HepG2 (cell line): ENCODE results near the gene FAT1. TPM values are rescaled to one million over a fixed set of nuclear protein-coding genes. Genes with fewer than 3 reads are reported as not detected.

Experiments used
- ATF7 ChIP-seq, 2 experiments: fragments of 450-650 bp in 1 of 2; sonication (generic) in 1 of 2; formaldehyde crosslinking in 1 of 2; IDR thresholded peaks; 2 replicates each; pipeline versions ENCODE4 v1.4.0 to v1.6.1; 2016 to 2020; ENCODE audit warnings: antibody characterized with exemption in 1 of 2, mild to moderate bottlenecking in 1 of 2, missing genetic modification reagents in 1 of 2
- FIP1L1 ChIP-seq: fragments of 200-400 bp; formaldehyde crosslinking; IDR thresholded peaks from 2 replicates; pipeline ENCODE4 v1.6.1; 2018; ENCODE audit warnings: low read depth, mild to moderate bottlenecking, low read length, moderate library complexity, borderline replicate concordance; ENCODE audit not compliant: insufficient read depth
- FOXA3 ChIP-seq: IDR thresholded peaks from 2 replicates; pipeline ENCODE4 v1.6.1; 2016; ENCODE audit warnings: missing genetic modification reagents, missing compliant biosample characterization
- FOXC1 ChIP-seq: sonication (generic); formaldehyde crosslinking; IDR thresholded peaks from 2 replicates; pipeline ENCODE4 v1.8.0; 2022; ENCODE audit warnings: mild to moderate bottlenecking, missing genetic modification reagents, borderline replicate concordance
- FOXK1 ChIP-seq: sonication (generic); formaldehyde crosslinking; IDR thresholded peaks from 2 replicates; pipeline ENCODE4 v1.4.0; 2020; ENCODE audit warnings: low read depth, missing genetic modification reagents, borderline replicate concordance
- GPN1 ChIP-seq: sonication (generic); formaldehyde crosslinking; IDR thresholded peaks from 2 replicates; pipeline ENCODE4 v1.5.1; 2020; ENCODE audit warnings: missing genetic modification reagents, borderline replicate concordance
- MXD4 ChIP-seq: IDR thresholded peaks from 2 replicates; pipeline ENCODE4 v1.6.1; 2016; ENCODE audit warnings: mild to moderate bottlenecking, missing biosample characterization, missing genetic modification reagents
- NR2F1 ChIP-seq, 2 experiments: fragments of 450-650 bp in 1 of 2; formaldehyde crosslinking in 1 of 2; IDR thresholded peaks; 2 replicates each; pipeline versions ENCODE4 v1.5.0 to v1.6.1; 2016 to 2020; ENCODE audit warnings: mild to moderate bottlenecking in 1 of 2, missing compliant biosample characterization in 1 of 2, missing genetic modification reagents in 1 of 2, moderate library complexity in 1 of 2
- PAWR ChIP-seq: sonication (generic); formaldehyde crosslinking; IDR thresholded peaks from 2 replicates; pipeline ENCODE4 v1.4.0; 2020; ENCODE audit warnings: missing genetic modification reagents, mild to moderate bottlenecking, borderline replicate concordance
- TFAP4 ChIP-seq: sonication (generic); IDR thresholded peaks from 2 replicates; pipeline ENCODE4 v1.6.1; 2016; ENCODE audit warnings: low read depth, borderline replicate concordance
- U2AF1 ChIP-seq: fragments of 200-400 bp; formaldehyde crosslinking; optimal IDR thresholded peaks from 2 replicates; pipeline ENCODE3; 2017; ENCODE audit warnings: mild to moderate bottlenecking, low read depth, low read length
- ZBTB8A ChIP-seq: sonication (generic); formaldehyde crosslinking; IDR thresholded peaks from 2 replicates; pipeline ENCODE4 v1.4.0; 2020; ENCODE audit warnings: mild to moderate bottlenecking, low read depth, missing genetic modification reagents, borderline replicate concordance
- ZIK1 ChIP-seq: sonication (generic); formaldehyde crosslinking; IDR thresholded peaks from 2 replicates; pipeline ENCODE4 v1.5.0; 2020; ENCODE audit warnings: mild to moderate bottlenecking, low read depth, missing genetic modification reagents, borderline replicate concordance
- ZNF160 ChIP-seq: sonication (generic); formaldehyde crosslinking; IDR thresholded peaks from 2 replicates; pipeline ENCODE4 v1.8.0; 2022; ENCODE audit warnings: mild to moderate bottlenecking, inconsistent platforms, missing genetic modification reagents
- ZNF17 ChIP-seq: sonication (generic); formaldehyde crosslinking; IDR thresholded peaks from 2 replicates; pipeline ENCODE4 v1.5.0; 2020; ENCODE audit warnings: mild to moderate bottlenecking, missing genetic modification reagents
- ZNF256 ChIP-seq: sonication (generic); formaldehyde crosslinking; conservative IDR thresholded peaks from 2 replicates; pipeline ENCODE4 v1.4.0; 2020; ENCODE audit warnings: missing genetic modification reagents
- ZNF431 ChIP-seq: sonication (generic); formaldehyde crosslinking; IDR thresholded peaks from 2 replicates; pipeline ENCODE4 v1.9.0; 2022; ENCODE audit warnings: missing genetic modification reagents, low read depth, mild to moderate bottlenecking, borderline replicate concordance
- ZNF768 ChIP-seq: sonication (generic); formaldehyde crosslinking; IDR thresholded peaks from 2 replicates; pipeline ENCODE4 v1.4.0; 2020; ENCODE audit warnings: missing genetic modification reagents
- ZSCAN12 ChIP-seq: sonication (generic); formaldehyde crosslinking; IDR thresholded peaks from 2 replicates; pipeline ENCODE4 v1.9.0; 2021; ENCODE audit warnings: mild to moderate bottlenecking, missing genetic modification reagents
- polyA plus RNA-seq, 8 experiments: library from polyadenylated mRNA; depleted of rRNA in 3 of 8; stranded (reverse) in 7 of 8; unstranded in 1 of 8; fragments of >200 nt; fragmentation: Illumina TruSeq in 4 of 8; extraction: Trizol in 4 of 8; gene quantifications; 2 replicates each; pipeline versions ENCODE4 v1.2.1 to v1.2.3, GENCODE V29; 2011 to 2016; ENCODE audit warnings: low read depth in 4 of 8, missing spikeins in 1 of 8, mixed read lengths in 1 of 8; ENCODE audit not compliant: insufficient read depth in 1 of 8
- total RNA-seq, 5 experiments: library from RNA; depleted of rRNA; stranded (reverse); fragments of >200 nt; fragmentation: Illumina TruSeq; extraction: Trizol; gene quantifications; 2 replicates each; pipeline ENCODE4 v1.2.3, GENCODE V29; 2016; ENCODE audit warnings: low read depth in 1 of 5
- TF ChIP-seq, protein P1 (sequence below): sonication (generic); formaldehyde crosslinking; IDR thresholded peaks from 2 replicates; pipeline ENCODE4 v1.4.0; 2020; ENCODE audit warnings: missing genetic modification reagents, low read depth, mild to moderate bottlenecking, borderline replicate concordance
- TF ChIP-seq, protein P2 (sequence below): sonication (generic); formaldehyde crosslinking; IDR thresholded peaks from 2 replicates; pipeline ENCODE4 v1.4.0; 2020; ENCODE audit warnings: mild to moderate bottlenecking, missing genetic modification reagents
- TF ChIP-seq, protein P3 (sequence below): sonication (generic); formaldehyde crosslinking; IDR thresholded peaks from 2 replicates; pipeline ENCODE4 v1.5.0; 2020; ENCODE audit warnings: mild to moderate bottlenecking, missing genetic modification reagents, moderate library complexity

Gene FAT1
- total and polyA plus RNA-seq, 2 of the 13 experiments (the other 11 are each of a cell fraction or from before 2014, with no cell fraction given): 185 to 216 TPM

GRCh38 chr4:186765673-186766546, 42.3 kb upstream of the FAT1 start (continued):
- no peak for TF ChIP-seq U2AF1
- TF ChIP-seq, protein P1, sequence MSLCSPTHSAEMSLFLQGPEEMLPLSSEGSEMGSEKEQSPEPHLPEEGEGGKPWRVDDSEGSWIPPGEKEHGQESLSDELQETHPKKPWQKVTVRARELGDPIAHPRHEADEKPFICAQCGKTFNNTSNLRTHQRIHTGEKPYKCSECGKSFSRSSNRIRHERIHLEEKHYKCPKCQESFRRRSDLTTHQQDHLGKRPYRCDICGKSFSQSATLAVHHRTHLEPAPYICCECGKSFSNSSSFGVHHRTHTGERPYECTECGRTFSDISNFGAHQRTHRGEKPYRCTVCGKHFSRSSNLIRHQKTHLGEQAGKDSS (CRISPR knock-in tag): peak; percentile 60; the same call in 1 of the 2 replicates
- TF ChIP-seq MXD4 (CRISPR knock-in tag): peak; percentile 68; the same call in 1 of the 2 replicates
- no peak for TF ChIP-seq ZNF17
- no peak for TF ChIP-seq ZNF768 (CRISPR knock-in tag)
- 0 out of 2 replicates have a peak, but pooled peaks have one; percentile 56 for TF ChIP-seq FOXC1 (CRISPR knock-in tag)
- TF ChIP-seq ZIK1 (CRISPR knock-in tag): 0 out of 2 replicates have a peak, but pooled peaks have one; percentile 48
- no peak for TF ChIP-seq GPN1 (CRISPR knock-in tag)
- no peak for TF ChIP-seq ZBTB8A (CRISPR knock-in tag)
- no peak for TF ChIP-seq FIP1L1
- TF ChIP-seq ZNF256 (CRISPR knock-in tag): no peak
- peak; percentile 41; the same call in 1 of the 2 replicates for TF ChIP-seq FOXK1 (CRISPR knock-in tag)
- TF ChIP-seq ZNF160 (CRISPR knock-in tag): no peak
- TF ChIP-seq, protein P2, sequence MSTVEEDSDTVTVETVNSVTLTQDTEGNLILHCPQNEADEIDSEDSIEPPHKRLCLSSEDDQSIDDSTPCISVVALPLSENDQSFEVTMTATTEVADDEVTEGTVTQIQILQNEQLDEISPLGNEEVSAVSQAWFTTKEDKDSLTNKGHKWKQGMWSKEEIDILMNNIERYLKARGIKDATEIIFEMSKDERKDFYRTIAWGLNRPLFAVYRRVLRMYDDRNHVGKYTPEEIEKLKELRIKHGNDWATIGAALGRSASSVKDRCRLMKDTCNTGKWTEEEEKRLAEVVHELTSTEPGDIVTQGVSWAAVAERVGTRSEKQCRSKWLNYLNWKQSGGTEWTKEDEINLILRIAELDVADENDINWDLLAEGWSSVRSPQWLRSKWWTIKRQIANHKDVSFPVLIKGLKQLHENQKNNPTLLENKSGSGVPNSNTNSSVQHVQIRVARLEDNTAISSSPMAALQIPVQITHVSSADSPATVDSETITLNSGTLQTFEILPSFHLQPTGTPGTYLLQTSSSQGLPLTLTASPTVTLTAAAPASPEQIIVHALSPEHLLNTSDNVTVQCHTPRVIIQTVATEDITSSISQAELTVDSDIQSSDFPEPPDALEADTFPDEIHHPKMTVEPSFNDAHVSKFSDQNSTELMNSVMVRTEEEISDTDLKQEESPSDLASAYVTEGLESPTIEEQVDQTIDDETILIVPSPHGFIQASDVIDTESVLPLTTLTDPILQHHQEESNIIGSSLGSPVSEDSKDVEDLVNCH (CRISPR knock-in tag): no peak
- TF ChIP-seq PAWR (CRISPR knock-in tag): no peak
- TF ChIP-seq ATF7 (IDR thresholded peaks at IDR 0.05): no peak
- peak; percentile 66; the same call in 1 of the 2 replicates for TF ChIP-seq ATF7 (CRISPR knock-in tag; IDR thresholded peaks at IDR 0.05)
- TF ChIP-seq, protein P3, sequence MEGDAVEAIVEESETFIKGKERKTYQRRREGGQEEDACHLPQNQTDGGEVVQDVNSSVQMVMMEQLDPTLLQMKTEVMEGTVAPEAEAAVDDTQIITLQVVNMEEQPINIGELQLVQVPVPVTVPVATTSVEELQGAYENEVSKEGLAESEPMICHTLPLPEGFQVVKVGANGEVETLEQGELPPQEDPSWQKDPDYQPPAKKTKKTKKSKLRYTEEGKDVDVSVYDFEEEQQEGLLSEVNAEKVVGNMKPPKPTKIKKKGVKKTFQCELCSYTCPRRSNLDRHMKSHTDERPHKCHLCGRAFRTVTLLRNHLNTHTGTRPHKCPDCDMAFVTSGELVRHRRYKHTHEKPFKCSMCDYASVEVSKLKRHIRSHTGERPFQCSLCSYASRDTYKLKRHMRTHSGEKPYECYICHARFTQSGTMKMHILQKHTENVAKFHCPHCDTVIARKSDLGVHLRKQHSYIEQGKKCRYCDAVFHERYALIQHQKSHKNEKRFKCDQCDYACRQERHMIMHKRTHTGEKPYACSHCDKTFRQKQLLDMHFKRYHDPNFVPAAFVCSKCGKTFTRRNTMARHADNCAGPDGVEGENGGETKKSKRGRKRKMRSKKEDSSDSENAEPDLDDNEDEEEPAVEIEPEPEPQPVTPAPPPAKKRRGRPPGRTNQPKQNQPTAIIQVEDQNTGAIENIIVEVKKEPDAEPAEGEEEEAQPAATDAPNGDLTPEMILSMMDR (CRISPR knock-in tag): no peak
- TF ChIP-seq ZNF431 (CRISPR knock-in tag): peak; percentile 95
- peak; percentile 81 for TF ChIP-seq TFAP4
- peak; percentile 51 to 63; a peak in 3 of 4 replicates for TF ChIP-seq NR2F1 (CRISPR knock-in tag; IDR thresholded peaks at IDR 0.05)
- peak; percentile 58; the same call in 1 of the 2 replicates for TF ChIP-seq ZSCAN12 (CRISPR knock-in tag)
- peak; percentile 73; the same call in 1 of the 2 replicates for TF ChIP-seq FOXA3 (CRISPR knock-in tag)
